ENCODE results near the gene RAB3B. TPM values are rescaled to one million over a fixed set of nuclear protein-coding genes. Genes with fewer than 3 reads are reported as not detected.

Gene RAB3B
- total RNA-seq, 6 donors from 2014 or later: under 0.01 to 1.2 (median 0.12) TPM; not detected in 2

DNA sequence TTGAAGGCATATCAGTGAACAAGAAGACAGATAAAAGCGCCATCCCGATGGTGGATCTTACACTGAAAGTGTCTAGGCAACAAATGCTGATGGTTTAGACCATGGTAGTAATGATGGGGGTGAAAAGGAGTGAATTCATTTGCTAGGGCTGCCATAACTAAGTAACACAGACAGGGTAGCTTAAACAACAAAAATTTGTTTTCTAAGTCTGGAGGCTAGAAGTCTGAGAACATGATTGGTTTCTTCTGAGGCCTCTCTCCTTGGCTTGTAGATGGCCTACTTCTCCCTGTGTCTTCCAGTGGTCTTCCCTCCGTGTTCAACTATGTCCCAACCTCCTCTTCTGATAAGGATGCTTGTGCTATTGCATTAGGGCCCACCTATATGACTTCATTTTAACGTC lies 13.4 kb upstream of the RAB3B start:
- 53 to 60% methylated on average over 4 of the region's 4 CpGs for WGBS, 2 donors
- TF ChIP-seq, protein P1, sequence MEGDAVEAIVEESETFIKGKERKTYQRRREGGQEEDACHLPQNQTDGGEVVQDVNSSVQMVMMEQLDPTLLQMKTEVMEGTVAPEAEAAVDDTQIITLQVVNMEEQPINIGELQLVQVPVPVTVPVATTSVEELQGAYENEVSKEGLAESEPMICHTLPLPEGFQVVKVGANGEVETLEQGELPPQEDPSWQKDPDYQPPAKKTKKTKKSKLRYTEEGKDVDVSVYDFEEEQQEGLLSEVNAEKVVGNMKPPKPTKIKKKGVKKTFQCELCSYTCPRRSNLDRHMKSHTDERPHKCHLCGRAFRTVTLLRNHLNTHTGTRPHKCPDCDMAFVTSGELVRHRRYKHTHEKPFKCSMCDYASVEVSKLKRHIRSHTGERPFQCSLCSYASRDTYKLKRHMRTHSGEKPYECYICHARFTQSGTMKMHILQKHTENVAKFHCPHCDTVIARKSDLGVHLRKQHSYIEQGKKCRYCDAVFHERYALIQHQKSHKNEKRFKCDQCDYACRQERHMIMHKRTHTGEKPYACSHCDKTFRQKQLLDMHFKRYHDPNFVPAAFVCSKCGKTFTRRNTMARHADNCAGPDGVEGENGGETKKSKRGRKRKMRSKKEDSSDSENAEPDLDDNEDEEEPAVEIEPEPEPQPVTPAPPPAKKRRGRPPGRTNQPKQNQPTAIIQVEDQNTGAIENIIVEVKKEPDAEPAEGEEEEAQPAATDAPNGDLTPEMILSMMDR (IDR thresholded peaks at IDR 0.05): no peak
- TF ChIP-seq POLR2AphosphoS5 (IDR thresholded peaks at IDR 0.05) (no peak), EP300 (IDR thresholded peaks at IDR 0.05) (no peak), POLR2A (IDR thresholded peaks at IDR 0.05) (no peak)
- Histone ChIP-seq H3K36me3 (no peaks in the 10 kb centered on the region), H3K9me3 (no peaks in the 10 kb centered on the region), H3K27ac (no peak overlapping the region), H3K4me3 (no peak overlapping the region), H3K4me1 (peaks cover 0 to 4% (median 2%) of the 10 kb centered on the region in 4 donors), H3K27me3 (no peaks in the 10 kb centered on the region)
- no peak for DNase-seq
- no peak for ATAC-seq (ENCODE audit: low FRiP score in 2 of 2)

GRCh38 chr1:52002038-52002917 lies 11.8 kb upstream of the RAB3B start:
- Histone ChIP-seq H3K4me1 (peaks cover 0 to 4% (median 2%) of the 10 kb centered on the region in 4 donors), H3K9me3 (no peaks in the 10 kb centered on the region), H3K4me3 (no peak overlapping the region), H3K36me3 (no peaks in the 10 kb centered on the region), H3K27me3 (no peaks in the 10 kb centered on the region), H3K27ac (no peak overlapping the region)
- 52 to 53% methylated on average over 9 of the region's 9 CpGs for WGBS, 2 donors
- DNase-seq: peak in 1 of 2 donors; percentile 40
- peak; percentile 92 to 93 for ATAC-seq (ENCODE audit: low FRiP score in 2 of 2)
- TF ChIP-seq, protein P1 (IDR thresholded peaks at IDR 0.05): peak; percentile 81 to 94 (median 90)
- no peak for TF ChIP-seq POLR2AphosphoS5 (IDR thresholded peaks at IDR 0.05)

DNA sequence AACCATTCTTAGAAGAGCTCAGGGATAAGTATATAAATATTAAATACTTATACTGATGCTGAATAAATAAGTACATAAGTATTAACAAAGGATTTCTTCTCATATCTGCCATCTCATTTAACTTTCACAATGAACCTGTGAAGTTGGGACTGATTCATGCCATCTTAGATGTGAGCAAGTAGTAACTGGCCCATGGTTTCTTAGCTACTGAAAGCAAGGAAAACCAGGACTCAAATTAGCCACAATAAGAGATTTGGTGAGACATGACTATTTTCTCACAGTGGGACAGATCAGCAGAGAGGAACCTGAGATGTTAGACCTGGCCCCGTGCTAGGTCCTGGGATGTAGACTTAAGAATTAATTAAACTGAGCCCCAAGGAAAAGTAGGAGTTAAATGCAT lies 8.2 kb upstream of the RAB3B start:
- DNase-seq: no peak
- 63 to 88% methylated on average over 1 of the region's 1 CpG for WGBS, 2 donors
- Histone ChIP-seq H3K4me1 (no peaks in the 10 kb centered on the region), H3K4me3 (no peak overlapping the region), H3K27ac (no peak overlapping the region), H3K36me3 (no peaks in the 10 kb centered on the region), H3K9me3 (no peaks in the 10 kb centered on the region), H3K27me3 (no peaks in the 10 kb centered on the region)
- ATAC-seq (ENCODE audit: low FRiP score in 2 of 2): no peak
- TF ChIP-seq EP300 (IDR thresholded peaks at IDR 0.05) (no peak), POLR2AphosphoS5 (IDR thresholded peaks at IDR 0.05) (no peak), POLR2A (IDR thresholded peaks at IDR 0.05) (no peak)
- TF ChIP-seq, protein P1 (IDR thresholded peaks at IDR 0.05): no peak

GRCh38 chr1:51997974-51998382 lies 7.5 kb upstream of the RAB3B start:
- Histone ChIP-seq H3K27ac (no peak overlapping the region), H3K36me3 (no peaks in the 10 kb centered on the region), H3K9me3 (no peaks in the 10 kb centered on the region), H3K27me3 (peaks cover 0 to under 1% (median 0%) of the 10 kb centered on the region in 4 donors), H3K4me1 (no peaks in the 10 kb centered on the region), H3K4me3 (no peak overlapping the region)
- TF ChIP-seq, protein P1 (IDR thresholded peaks at IDR 0.05): no peak
- TF ChIP-seq POLR2AphosphoS5 (IDR thresholded peaks at IDR 0.05): no peak
- no peak for TF ChIP-seq POLR2A (IDR thresholded peaks at IDR 0.05)
- no peak for TF ChIP-seq EP300 (IDR thresholded peaks at IDR 0.05)
- ATAC-seq (ENCODE audit: low FRiP score in 2 of 2) (no peak), DNase-seq (no peak)
- WGBS, 2 donors: 56 to 67% methylated on average over 5 of the region's 5 CpGs

Measured in upper lobe of left lung (tissue), 6 donors.